SK-N-MC (cell line): ENCODE data around the gene MAP3K8.

Source experiments
- DNase-seq: peaks from one replicate; pipeline ENCODE4 v3.0.0-alpha.2; 2011; ENCODE audit warnings: low read depth, low spot score
- H3K27ac ChIP-seq: fragments of 200-600 bp; sonication (generic); 2 replicates; pipeline ENCODE4 v1.5.1; 2016; ENCODE audit warnings: mixed run types
- H3K36me3 ChIP-seq: fragments of 200-600 bp; sonication (generic); 2 replicates; pipeline ENCODE4 v1.6.1; 2017; ENCODE audit warnings: antibody characterized with exemption, low read length, mixed read lengths; ENCODE audit not compliant: insufficient read depth
- H3K4me3 ChIP-seq: fragments of 200-600 bp; sonication (generic); 2 replicates; pipeline ENCODE4 v1.5.1; 2016
- H3K9ac ChIP-seq: fragments of 200-600 bp; sonication (generic); 2 replicates; pipeline ENCODE4 v1.8.0; 2017; ENCODE audit warnings: mixed run types, mixed read lengths; ENCODE audit not compliant: insufficient read length
- H3K9me3 ChIP-seq: fragments of 200-600 bp; sonication (generic); 2 replicates; pipeline ENCODE4 v1.6.1; 2017; ENCODE audit warnings: low read depth, mild to moderate bottlenecking, antibody characterized with exemption, low read length, moderate library complexity, mixed read lengths
- EZH2 ChIP-seq: fragments of 200-600 bp; sonication (generic); IDR thresholded peaks from one replicate; pipeline ENCODE4 v1.6.1; 2017; ENCODE audit warnings: antibody characterized with exemption
- FOXP2 ChIP-seq: optimal IDR thresholded peaks from 2 replicates; pipeline ENCODE3; 2011; ENCODE audit warnings: mild to moderate bottlenecking, moderate library complexity; ENCODE audit not compliant: insufficient read depth; ENCODE audit errors: extremely low read length, control extremely low read depth
- POLR2AphosphoS5 ChIP-seq: IDR thresholded peaks from 2 replicates; pipeline ENCODE4 v1.6.1; 2012; ENCODE audit warnings: mild to moderate bottlenecking, low read depth, low read length, borderline replicate concordance

The MAP3K8 gene

GRCh38 chr10:30396293-30396692, 37.7 kb upstream of the MAP3K8 start:
- H3K4me3 ChIP-seq: no peak overlapping the region
- no peak overlapping the region for H3K27ac ChIP-seq

GRCh38 chr10:30396698-30397097, 37.3 kb upstream of the MAP3K8 start:
- TF ChIP-seq POLR2AphosphoS5 (no peak), FOXP2 (no peak), EZH2 (no peak)
- H3K4me3 ChIP-seq: no peak overlapping the region
- no peaks in the 10 kb centered on the region for H3K36me3 ChIP-seq
- no peaks in the 10 kb centered on the region for H3K9me3 ChIP-seq
- no peak overlapping the region for H3K9ac ChIP-seq
- H3K27ac ChIP-seq: no peak overlapping the region
- no peak for DNase-seq

More at GRCh38 chr10:30396293-30396692, 37.7 kb upstream of the MAP3K8 start:
- Histone ChIP-seq H3K36me3 (no peaks in the 10 kb centered on the region), H3K9me3 (no peaks in the 10 kb centered on the region), H3K9ac (no peak overlapping the region)
- no peak for DNase-seq
- TF ChIP-seq FOXP2 (no peak), EZH2 (no peak), POLR2AphosphoS5 (no peak)

- no peaks in the 10 kb centered on the region for H3K36me3 ChIP-seq
- H3K9me3 ChIP-seq: no peaks in the 10 kb centered on the region
- no peak overlapping the region for H3K4me3 ChIP-seq
- H3K27ac ChIP-seq: no peak overlapping the region
- no peak overlapping the region for H3K9ac ChIP-seq
- TF ChIP-seq EZH2 (no peak), FOXP2 (no peak), POLR2AphosphoS5 (no peak)
- DNase-seq: no peak
Measured at GRCh38 chr10:30398193-30398592, 35.8 kb upstream of the MAP3K8 start.

GRCh38 chr10:30398788-30399187, 35.2 kb upstream of the MAP3K8 start:
- TF ChIP-seq FOXP2 (no peak), EZH2 (no peak), POLR2AphosphoS5 (no peak)
- Histone ChIP-seq H3K4me3 (no peak overlapping the region), H3K9me3 (no peaks in the 10 kb centered on the region), H3K27ac (no peak overlapping the region), H3K36me3 (no peaks in the 10 kb centered on the region), H3K9ac (no peak overlapping the region)
- no peak for DNase-seq

GRCh38 chr10:30403494-30403893, 30.5 kb upstream of the MAP3K8 start:
- no peak overlapping the region for H3K27ac ChIP-seq
- H3K9ac ChIP-seq: no peak overlapping the region
- no peaks in the 10 kb centered on the region for H3K36me3 ChIP-seq
- H3K9me3 ChIP-seq: no peaks in the 10 kb centered on the region
- no peak overlapping the region for H3K4me3 ChIP-seq
- DNase-seq: no peak
- no peak for TF ChIP-seq EZH2
- no peak for TF ChIP-seq POLR2AphosphoS5
- TF ChIP-seq FOXP2: no peak

- no peak overlapping the region for H3K27ac ChIP-seq
- DNase-seq: no peak
- TF ChIP-seq FOXP2 (no peak), EZH2 (no peak), POLR2AphosphoS5 (no peak)
- no peaks in the 10 kb centered on the region for H3K9me3 ChIP-seq
- H3K9ac ChIP-seq: no peak overlapping the region
- H3K36me3 ChIP-seq: no peaks in the 10 kb centered on the region
- no peak overlapping the region for H3K4me3 ChIP-seq
Measured at GRCh38 chr10:30404540-30404939, 29.4 kb upstream of the MAP3K8 start.

- no peak for DNase-seq
- no peaks in the 10 kb centered on the region for H3K36me3 ChIP-seq
- no peak overlapping the region for H3K9ac ChIP-seq
- H3K4me3 ChIP-seq: no peak overlapping the region
- H3K27ac ChIP-seq: no peak overlapping the region
- H3K9me3 ChIP-seq: no peaks in the 10 kb centered on the region
- TF ChIP-seq FOXP2 (no peak), POLR2AphosphoS5 (no peak)
Measured at GRCh38 chr10:30411263-30411662, 22.7 kb upstream of the MAP3K8 start.

- Histone ChIP-seq H3K27ac (no peak overlapping the region), H3K9me3 (no peaks in the 10 kb centered on the region), H3K4me3 (no peak overlapping the region), H3K9ac (no peak overlapping the region), H3K36me3 (no peaks in the 10 kb centered on the region)
- TF ChIP-seq EZH2 (no peak), POLR2AphosphoS5 (no peak), FOXP2 (no peak)
- DNase-seq: no peak
Measured at GRCh38 chr10:30412901-30413300, 21.1 kb upstream of the MAP3K8 start.

GRCh38 chr10:30413996-30414576, 19.9 kb upstream of the MAP3K8 start:
- no peaks in the 10 kb centered on the region for H3K9me3 ChIP-seq
- H3K9ac ChIP-seq: no peak overlapping the region
- H3K27ac ChIP-seq: no peak overlapping the region
- no peak overlapping the region for H3K4me3 ChIP-seq
- H3K36me3 ChIP-seq: no peaks in the 10 kb centered on the region
- DNase-seq: no peak
- TF ChIP-seq FOXP2 (no peak), POLR2AphosphoS5 (no peak), EZH2 (no peak)
